ENCODE results near the gene STIM2. TPM values are rescaled to one million over a fixed set of nuclear protein-coding genes. Genes with fewer than 3 reads are reported as not detected.

STIM2 gene
- total and polyA plus RNA-seq, 2 of the 4 experiments (the other 2 are of a cell fraction): 16.1 to 27.6 TPM

DNA sequence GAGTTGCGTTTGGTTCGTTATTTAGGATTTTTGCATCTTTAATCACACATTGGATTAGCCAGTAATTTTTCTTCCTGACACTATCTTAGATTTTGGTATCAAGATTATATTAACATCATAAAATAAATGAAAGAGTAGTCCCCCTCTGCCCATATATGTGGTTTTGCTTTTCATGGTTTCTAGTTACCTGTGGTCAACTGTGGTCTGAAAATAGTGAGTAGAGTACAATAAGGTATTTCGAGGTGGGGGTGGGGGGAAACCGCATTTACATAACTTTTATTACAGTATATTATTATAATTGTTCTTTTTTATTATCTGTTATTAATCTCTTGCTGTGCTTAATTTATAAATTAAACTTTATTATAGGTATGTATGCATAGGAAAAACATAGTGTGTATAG is 152.4 kb downstream of the STIM2 start:
- dilution Hi-C loops (cut with HindIII; ENCODE audit: low sequenced_read_pairs, unreplicated experiment): no loop called here
- Histone ChIP-seq H2BK20ac (ENCODE audit: low read depth, low read length) (no peak overlapping the region), H3K4me1 (ENCODE audit: control insufficient read depth, insufficient read depth, low read length) (peaks cover 5% of the 10 kb centered on the region), H2BK15ac (ENCODE audit: low read depth, low read length) (no peak overlapping the region), H3K18ac (ENCODE audit: low read depth, low read length) (no peak overlapping the region), H4K8ac (ENCODE audit: low read depth in 2 of 2, low read length in 2 of 2) (no peak overlapping the region), H3K4ac (ENCODE audit: low read depth, low read length) (no peak overlapping the region), H2BK120ac (ENCODE audit: low read depth, low read length) (no peak overlapping the region), H3K27ac (ENCODE audit: insufficient read depth, low read length) (no peak overlapping the region), H3K9ac (ENCODE audit: low read depth, low read length) (no peak overlapping the region), H4K20me1 (ENCODE audit: insufficient read depth, low read length) (no peaks in the 10 kb centered on the region), H3K4me2 (ENCODE audit: low read depth, low read length) (no peak overlapping the region), H3K23ac (ENCODE audit: low read depth, low read length) (no peak overlapping the region), H3K56ac (ENCODE audit: extremely low read depth, insufficient read depth, low read length) (no peak overlapping the region), H3K9me1 (ENCODE audit: insufficient read depth, low read length) (peaks cover 4% of the 10 kb centered on the region; the same call in 1 of the 2 replicates), H2BK5ac (ENCODE audit: low read depth, low read length, poor library complexity, severe bottlenecking) (no peak overlapping the region), H2AFZ (replicated peaks; ENCODE audit: low read length, poor library complexity) (no peak overlapping the region), H3K27me3 (ENCODE audit: control insufficient read depth, insufficient read depth, low read length) (no peaks in the 10 kb centered on the region), H3K79me1 (ENCODE audit: low read depth in 1 of 2, low read length in 2 of 2) (no peaks in the 10 kb centered on the region; a peak in 1 of 4 replicates), H3K9me3 (ENCODE audit: control insufficient read depth, insufficient read depth, low read length) (no peaks in the 10 kb centered on the region), H2AK5ac (ENCODE audit: low read depth, low read length) (no peak overlapping the region), H3K36me3 (ENCODE audit: control insufficient read depth, insufficient read depth, low read length) (peaks cover 7% of the 10 kb centered on the region), H3K14ac (replicated peaks; ENCODE audit: low read depth, low read length) (no peak overlapping the region), H2AK9ac (replicated peaks; ENCODE audit: low read depth, low read length, poor library complexity) (no peak overlapping the region), H3K4me3 (ENCODE audit: insufficient read depth, low read depth, low read length) (no peak overlapping the region), H4K91ac (ENCODE audit: insufficient read depth, low read depth, low read length) (no peak overlapping the region), H4K5ac (ENCODE audit: low read depth, low read length) (no peak overlapping the region)
- in situ Hi-C loops (cut with MboI; ENCODE audit: low sequenced_read_pairs): loop anchor here (25.0 kb wide), 5 partner anchors 276 to 1026 kb away; no protein-coding TSS in a partner anchor
- no TSS peak for BruUV-seq (replicated peaks)
- intact Hi-C loops (cut with micrococcal nuclease): loop anchor here (5.0 kb wide), 2 partner anchors 341 to 496 kb away; no protein-coding TSS in a partner anchor
- DNase-seq: no peak
- TF ChIP-seq FOS (IDR thresholded peaks at IDR 0.05; ENCODE audit: low read depth, low read length) (no peak), RAD21 (IDR thresholded peaks at IDR 0.05; ENCODE audit: low read length) (no peak), CHD1 (IDR thresholded peaks at IDR 0.05; ENCODE audit: low read depth, low read length) (no peak)
- WGBS, 2 experiments (ENCODE audit: extremely low coverage in 2 of 2, insufficient read length in 1 of 2): no CpG with 5 or more reads among the region's 4 CpGs
- ChIA-PET CTCF (no interaction called here), POLR2A (ENCODE audit: unreplicated experiment) (no interaction called here)
- no peak for ATAC-seq (ENCODE audit: low read depth)
